HG03045 (cell line): ENCODE results near the gene PRKCA.
"Not testable (repeated sequence)": the region's sequence is repeated elsewhere in the genome, so short reads cannot be mapped to it uniquely, and the experiment has no call there.

Source experiments
- ATAC-seq: cut with Tn5 transposase; IDR thresholded peaks from one replicate; pipeline ENCODE4 v1.9.1; 2021; ENCODE audit warnings: mild to moderate bottlenecking, moderate library complexity; ENCODE audit not compliant: unreplicated experiment

The PRKCA gene

GRCh38 chr17:66322764-66323163 lies 20.4 kb downstream of the PRKCA start:
- no peak for ATAC-seq

GRCh38 chr17:66324381-66325004 lies 22.1 kb downstream of the PRKCA start:
- ATAC-seq: not testable (repeated sequence)

GRCh38 chr17:66326476-66327047 lies 24.1 kb downstream of the PRKCA start:
- no peak for ATAC-seq

GRCh38 chr17:66330646-66331037 lies 28.2 kb downstream of the PRKCA start:
- ATAC-seq: no peak

GRCh38 chr17:66331038-66331816 lies 28.8 kb downstream of the PRKCA start:
- ATAC-seq: no peak

GRCh38 chr17:66335797-66336196 lies 33.4 kb downstream of the PRKCA start:
- no peak for ATAC-seq

- no peak for ATAC-seq
Observed at GRCh38 chr17:66337268-66337667, 34.9 kb downstream of the PRKCA start.

- ATAC-seq: no peak
Observed at GRCh38 chr17:66337866-66338485, 35.6 kb downstream of the PRKCA start.

- ATAC-seq: no peak
Observed at GRCh38 chr17:66338937-66339336, 36.5 kb downstream of the PRKCA start.

- no peak for ATAC-seq
Observed at GRCh38 chr17:66339561-66339960, 37.1 kb downstream of the PRKCA start.

GRCh38 chr17:66340720-66341119 lies 38.3 kb downstream of the PRKCA start:
- no peak for ATAC-seq

GRCh38 chr17:66341462-66341861 lies 39.0 kb downstream of the PRKCA start:
- no peak for ATAC-seq

GRCh38 chr17:66342263-66342662 lies 39.9 kb downstream of the PRKCA start:
- not testable (repeated sequence) for ATAC-seq

GRCh38 chr17:66343531-66344078 lies 41.2 kb downstream of the PRKCA start:
- ATAC-seq: no peak

- no peak for ATAC-seq
Observed at GRCh38 chr17:66344473-66344872, 42.1 kb downstream of the PRKCA start.

- no peak for ATAC-seq
Observed at GRCh38 chr17:66345264-66345663, 42.9 kb downstream of the PRKCA start.

GRCh38 chr17:66345949-66346638 lies 43.7 kb downstream of the PRKCA start:
- not testable (repeated sequence) for ATAC-seq

- ATAC-seq: no peak
Observed at GRCh38 chr17:66347661-66348514, 45.5 kb downstream of the PRKCA start.

GRCh38 chr17:66348584-66349165 lies 46.3 kb downstream of the PRKCA start:
- ATAC-seq: no peak
